BJ (cell line): ENCODE measurements around the gene NSF. TPM values are rescaled to one million over a fixed set of nuclear protein-coding genes. Genes with fewer than 3 reads are reported as not detected.
"Not testable (repeated sequence)": the region's sequence is repeated elsewhere in the genome, so short reads cannot be mapped to it uniquely, and the experiment has no call there.

ENCODE experiments used
- CTCF ChIA-PET: fragments of 350-600 bp; formaldehyde crosslinking; extraction: SDS; loops from one replicate; lab custom pipeline; 2021; ENCODE audit warnings: antibody characterized with exemption, inconsistent platforms; lab: Yijun Ruan, JAX
- POLR2A ChIA-PET: fragments of 300-600 bp; sonication (Branson Sonifier 250); formaldehyde crosslinking; extraction: SDS; loops from one replicate; lab custom pipeline; 2021; ENCODE audit warnings: antibody characterized with exemption; lab: Charles Lee
- DNase-seq: peaks from one replicate; pipeline ENCODE4 v3.0.0-alpha.2; 2011; ENCODE audit warnings: low read depth
- H3K27me3 ChIP-seq: 2 replicates; pipeline ENCODE4 v1.6.0; 2011; ENCODE audit warnings: low read length; ENCODE audit not compliant: control insufficient read depth, insufficient read depth
- H3K36me3 ChIP-seq: 2 replicates; pipeline ENCODE4 v1.5.1; 2011; ENCODE audit warnings: low read length; ENCODE audit not compliant: control insufficient read depth, insufficient read depth
- H3K4me3 ChIP-seq: 2 replicates; pipeline ENCODE4 v1.5.1; 2011; ENCODE audit warnings: low read depth, mild to moderate bottlenecking, control low read depth, low read length
- polyA plus RNA-seq: library from polyadenylated mRNA; depleted of rRNA; stranded (reverse); fragments of >200 nt; gene quantifications from 2 replicates; pipeline ENCODE4 v1.2.3, GENCODE V29; 2011
- TF ChIP-seq, protein P1 (sequence below): IDR thresholded peaks from 2 replicates; pipeline ENCODE4 v1.5.1; 2011; ENCODE audit warnings: low read depth, mild to moderate bottlenecking, control low read depth, inconsistent platforms, low read length, moderate library complexity; ENCODE audit not compliant: insufficient read depth

Gene NSF
- polyA plus RNA-seq, 1 experiment: 38.0 TPM

DNA sequence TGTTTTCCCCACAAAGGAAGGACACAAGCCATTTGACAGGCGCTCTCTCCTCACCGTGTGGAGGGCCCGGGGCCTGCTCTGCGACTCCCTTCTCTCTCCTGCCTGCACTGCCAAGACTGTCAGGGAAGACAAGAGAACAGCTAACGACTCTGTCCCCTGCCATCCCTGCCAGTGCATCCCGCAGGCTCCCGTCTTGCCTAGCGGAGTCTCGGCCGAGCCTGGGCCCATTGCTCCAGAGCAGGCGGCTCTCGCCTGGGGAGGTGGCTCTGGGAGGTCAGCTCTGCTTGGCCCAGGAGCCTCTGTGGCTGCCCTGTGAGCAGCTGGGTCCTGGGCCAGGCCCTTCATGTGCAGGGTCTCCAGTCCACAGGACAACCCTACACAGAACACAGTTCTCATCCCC is 175.0 kb downstream of the NSF start:
- peaks cover 2% of the 10 kb centered on the region; the same call in 1 of the 2 replicates for H3K36me3 ChIP-seq
- TF ChIP-seq, protein P1, sequence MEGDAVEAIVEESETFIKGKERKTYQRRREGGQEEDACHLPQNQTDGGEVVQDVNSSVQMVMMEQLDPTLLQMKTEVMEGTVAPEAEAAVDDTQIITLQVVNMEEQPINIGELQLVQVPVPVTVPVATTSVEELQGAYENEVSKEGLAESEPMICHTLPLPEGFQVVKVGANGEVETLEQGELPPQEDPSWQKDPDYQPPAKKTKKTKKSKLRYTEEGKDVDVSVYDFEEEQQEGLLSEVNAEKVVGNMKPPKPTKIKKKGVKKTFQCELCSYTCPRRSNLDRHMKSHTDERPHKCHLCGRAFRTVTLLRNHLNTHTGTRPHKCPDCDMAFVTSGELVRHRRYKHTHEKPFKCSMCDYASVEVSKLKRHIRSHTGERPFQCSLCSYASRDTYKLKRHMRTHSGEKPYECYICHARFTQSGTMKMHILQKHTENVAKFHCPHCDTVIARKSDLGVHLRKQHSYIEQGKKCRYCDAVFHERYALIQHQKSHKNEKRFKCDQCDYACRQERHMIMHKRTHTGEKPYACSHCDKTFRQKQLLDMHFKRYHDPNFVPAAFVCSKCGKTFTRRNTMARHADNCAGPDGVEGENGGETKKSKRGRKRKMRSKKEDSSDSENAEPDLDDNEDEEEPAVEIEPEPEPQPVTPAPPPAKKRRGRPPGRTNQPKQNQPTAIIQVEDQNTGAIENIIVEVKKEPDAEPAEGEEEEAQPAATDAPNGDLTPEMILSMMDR: no peak
- H3K4me3 ChIP-seq: no peak overlapping the region
- DNase-seq: no peak
- CTCF ChIA-PET: interaction anchor here (0.7 to 2.2 kb wide), 5 partner anchors 16 to 76 kb away, joined by 3 to 6 read pairs (median 5); no protein-coding TSS in a partner anchor
- H3K27me3 ChIP-seq: no peaks in the 10 kb centered on the region
- POLR2A ChIA-PET: no interaction called here

DNA sequence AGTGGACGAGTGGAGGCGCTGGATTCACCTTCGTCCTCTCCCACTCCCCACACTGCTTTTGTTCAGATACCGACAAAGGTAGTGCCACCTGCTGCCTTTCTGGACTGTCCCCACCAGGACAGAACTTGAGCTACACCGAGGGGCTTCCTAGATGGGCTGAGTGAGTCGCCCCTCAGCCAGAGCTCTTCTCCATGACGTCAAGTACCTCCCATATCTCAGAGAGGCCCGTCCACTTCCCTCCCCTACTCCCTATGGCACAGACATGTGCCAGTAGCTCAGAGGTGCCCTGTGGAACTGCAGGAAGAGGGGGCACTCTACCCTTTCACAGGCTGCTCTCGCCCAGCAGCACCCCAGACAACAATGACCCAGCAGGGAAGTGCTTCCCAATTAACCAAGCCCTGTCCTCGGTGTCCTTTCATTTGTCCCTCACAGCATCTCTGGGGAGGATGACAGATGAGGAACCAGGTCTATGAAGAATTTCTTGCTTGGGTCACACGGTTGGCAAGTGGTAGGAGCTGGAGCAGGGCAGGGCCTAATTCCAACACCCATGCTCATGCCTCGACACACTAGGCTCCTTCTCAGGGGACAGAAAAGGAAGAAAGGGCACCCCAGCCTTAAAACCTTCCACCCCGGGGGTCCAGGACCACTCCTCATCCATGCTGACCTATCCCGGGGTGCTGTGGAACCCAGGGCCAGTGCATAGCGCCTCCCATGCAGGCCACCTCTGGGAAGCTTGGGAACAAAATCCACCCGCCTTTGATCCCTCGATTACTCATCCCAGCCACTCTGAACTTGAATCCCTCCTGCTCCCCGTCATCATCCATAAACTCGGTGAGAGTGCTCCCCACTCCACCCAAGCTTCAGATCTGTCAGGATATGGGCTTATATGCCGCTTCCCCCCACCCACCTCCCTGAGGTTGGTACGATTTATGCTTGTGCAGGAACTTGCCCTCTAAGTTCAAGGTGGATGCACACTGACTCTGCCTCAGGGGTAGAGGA is 176.3 kb downstream of the NSF start:
- Histone ChIP-seq H3K36me3 (peaks cover 2% of the 10 kb centered on the region; the same call in 1 of the 2 replicates), H3K27me3 (no peaks in the 10 kb centered on the region), H3K4me3 (no peak overlapping the region)
- POLR2A ChIA-PET: no interaction called here
- no peak for DNase-seq
- CTCF ChIA-PET: interaction anchor here (0.6 to 1.4 kb wide), 4 partner anchors 8 to 600 kb away, joined by 3 to 4 read pairs (median 3); no protein-coding TSS in a partner anchor
- TF ChIP-seq, protein P1: no peak

DNA sequence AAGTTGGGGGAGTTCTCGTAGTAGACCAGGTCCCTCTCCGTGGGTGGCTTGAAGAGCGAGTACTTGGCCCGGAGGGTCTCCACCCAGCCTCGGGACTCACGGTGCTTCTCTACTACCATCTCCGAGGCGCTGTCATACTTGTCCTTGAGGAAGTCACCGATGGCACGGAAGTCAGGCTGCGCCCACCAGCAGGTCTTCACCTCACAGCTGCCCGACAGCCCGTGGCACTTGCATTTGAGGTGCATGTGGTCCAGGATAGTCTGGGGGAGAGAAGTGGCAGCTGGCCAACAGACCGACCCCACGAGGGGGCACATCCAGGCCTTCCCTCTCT is 178.0 kb downstream of the NSF start:
- DNase-seq: no peak
- ChIA-PET POLR2A (no interaction called here), CTCF (interaction anchor here (1.2 to 1.4 kb wide), 2 partner anchors 10 to 65 kb away, joined by 3 to 5 read pairs; no protein-coding TSS in a partner anchor)
- Histone ChIP-seq H3K36me3 (peaks cover 2% of the 10 kb centered on the region; the same call in 1 of the 2 replicates), H3K4me3 (no peak overlapping the region), H3K27me3 (no peaks in the 10 kb centered on the region)
- TF ChIP-seq, protein P1: no peak

DNA sequence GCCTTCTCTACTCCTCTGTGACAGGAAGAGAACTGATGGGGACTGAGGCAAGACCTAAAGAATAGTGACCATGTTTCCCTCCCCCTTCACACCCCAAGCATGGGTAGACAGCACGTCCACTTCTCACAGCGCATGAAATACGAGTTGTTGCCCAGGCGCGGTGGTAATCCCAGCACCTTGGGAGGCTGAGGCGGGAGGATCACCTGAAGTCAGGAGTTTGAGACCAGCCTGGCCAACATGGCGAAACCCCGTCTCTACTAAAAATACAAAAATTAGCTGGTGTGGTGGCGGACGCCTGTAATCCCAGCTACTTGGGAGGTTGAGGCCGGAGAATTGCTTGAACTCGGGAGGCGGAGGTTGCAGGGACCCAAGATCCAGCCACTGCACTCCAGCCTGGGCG is 178.4 kb downstream of the NSF start:
- DNase-seq, POLR2A ChIA-PET, H3K27me3 ChIP-seq, H3K4me3 ChIP-seq, H3K36me3 ChIP-seq, CTCF ChIA-PET: not testable (repeated sequence)

DNA sequence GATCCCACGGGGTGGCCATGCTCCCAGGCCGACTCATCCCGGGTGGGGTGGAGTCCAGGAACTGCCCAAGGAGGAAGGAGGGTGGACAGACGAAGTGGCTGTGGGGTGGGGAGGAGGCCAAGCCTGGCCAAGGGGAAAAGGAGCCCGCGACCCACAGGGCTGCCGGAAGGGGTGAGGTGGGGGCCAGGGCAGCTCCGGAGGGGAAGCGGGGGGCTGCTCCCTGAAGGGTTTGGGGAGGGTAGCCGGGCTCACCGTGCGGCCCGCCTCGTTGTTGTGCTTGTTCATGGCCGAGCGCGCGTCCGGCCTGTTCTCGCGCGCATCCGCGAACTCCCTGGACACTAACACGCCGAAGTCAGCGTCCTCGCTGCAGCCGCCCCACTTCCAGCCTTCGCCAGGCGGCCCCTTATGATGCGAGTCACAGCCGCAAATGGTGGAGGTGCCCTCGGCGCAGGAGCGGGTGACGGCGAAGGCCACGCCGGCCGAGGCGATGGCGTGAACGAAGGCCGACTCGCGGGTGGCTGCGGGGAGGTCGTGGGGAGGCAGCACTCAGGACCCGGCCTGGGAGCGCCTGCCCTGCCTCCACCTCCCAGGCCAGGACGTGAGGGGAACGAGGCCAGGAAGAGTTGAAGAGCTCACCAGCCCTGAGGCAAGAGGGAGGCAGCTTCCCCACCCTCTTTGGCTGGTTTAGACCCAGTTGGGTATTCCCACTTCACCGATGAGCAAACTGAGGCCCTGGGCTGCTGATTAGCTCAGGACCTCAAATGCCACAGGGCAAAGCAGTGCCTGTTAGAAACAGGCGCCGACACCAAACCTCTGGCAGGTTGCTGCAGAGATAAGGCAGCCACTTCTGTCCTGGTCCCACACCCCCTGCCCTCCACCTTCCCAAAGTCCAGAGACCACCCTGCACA is 179.3 kb downstream of the NSF start:
- no peak for DNase-seq
- H3K27me3 ChIP-seq: no peaks in the 10 kb centered on the region
- CTCF ChIA-PET: no interaction called here

More for the DNA sequence above, 179.3 kb downstream of the NSF start:
- POLR2A ChIA-PET: no interaction called here
- peaks cover 2% of the 10 kb centered on the region; the same call in 1 of the 2 replicates for H3K36me3 ChIP-seq
- TF ChIP-seq, protein P1: no peak
- no peak overlapping the region for H3K4me3 ChIP-seq
